Fibroblast of the aortic adventitia (primary cell): ENCODE results near the gene DOCK4. TPM values are rescaled to one million over a fixed set of nuclear protein-coding genes. Genes with fewer than 3 reads are reported as not detected.
A peak's percentile ranks its signal among the peaks of the same experiment; 100 is the strongest.

Source experiments
- DNase-seq: peaks from one replicate; pipeline ENCODE4 v3.0.0-alpha.2; 2010; ENCODE audit warnings: low read depth
- H3K4me3 ChIP-seq: 2 replicates; pipeline ENCODE4 v1.5.1; 2011; ENCODE audit warnings: low read depth, mild to moderate bottlenecking, control low read depth, low read length, moderate library complexity
- total RNA-seq: library from RNA; depleted of rRNA; stranded (reverse); fragments of >200 nt; gene quantifications from 2 replicates; pipeline ENCODE4 v1.2.3, GENCODE V29; 2012; ENCODE audit warnings: low replicate concordance
- TF ChIP-seq, protein P1 (sequence below): IDR thresholded peaks from 2 replicates; pipeline ENCODE4 v1.5.1; 2011; ENCODE audit warnings: mild to moderate bottlenecking, low read length, control low read depth, inconsistent platforms; ENCODE audit not compliant: insufficient read depth

Gene DOCK4
- total RNA-seq, 1 donor, result 25.9 TPM

DNA sequence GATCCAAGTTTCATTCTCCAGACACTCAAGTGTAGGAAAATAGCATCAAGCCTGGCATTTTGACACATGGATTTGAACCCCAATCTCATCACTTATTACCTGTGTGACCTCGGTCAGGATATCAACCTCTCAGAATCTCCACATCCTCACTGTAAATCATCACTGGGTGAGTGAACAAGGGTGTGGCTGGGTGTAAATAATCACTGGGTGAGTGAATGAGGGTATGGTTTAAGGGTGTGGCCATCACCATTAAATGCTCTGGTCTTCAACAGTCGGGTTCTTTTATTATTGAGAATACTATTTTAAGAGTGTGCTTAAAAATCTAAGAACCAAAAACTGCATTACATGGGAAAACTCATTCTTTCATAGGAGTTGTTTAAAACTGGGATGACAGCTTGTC is 200.1 kb downstream of the DOCK4 start:
- H3K4me3 ChIP-seq, result no peak overlapping the region
- DNase-seq, result no peak
- TF ChIP-seq, protein P1, sequence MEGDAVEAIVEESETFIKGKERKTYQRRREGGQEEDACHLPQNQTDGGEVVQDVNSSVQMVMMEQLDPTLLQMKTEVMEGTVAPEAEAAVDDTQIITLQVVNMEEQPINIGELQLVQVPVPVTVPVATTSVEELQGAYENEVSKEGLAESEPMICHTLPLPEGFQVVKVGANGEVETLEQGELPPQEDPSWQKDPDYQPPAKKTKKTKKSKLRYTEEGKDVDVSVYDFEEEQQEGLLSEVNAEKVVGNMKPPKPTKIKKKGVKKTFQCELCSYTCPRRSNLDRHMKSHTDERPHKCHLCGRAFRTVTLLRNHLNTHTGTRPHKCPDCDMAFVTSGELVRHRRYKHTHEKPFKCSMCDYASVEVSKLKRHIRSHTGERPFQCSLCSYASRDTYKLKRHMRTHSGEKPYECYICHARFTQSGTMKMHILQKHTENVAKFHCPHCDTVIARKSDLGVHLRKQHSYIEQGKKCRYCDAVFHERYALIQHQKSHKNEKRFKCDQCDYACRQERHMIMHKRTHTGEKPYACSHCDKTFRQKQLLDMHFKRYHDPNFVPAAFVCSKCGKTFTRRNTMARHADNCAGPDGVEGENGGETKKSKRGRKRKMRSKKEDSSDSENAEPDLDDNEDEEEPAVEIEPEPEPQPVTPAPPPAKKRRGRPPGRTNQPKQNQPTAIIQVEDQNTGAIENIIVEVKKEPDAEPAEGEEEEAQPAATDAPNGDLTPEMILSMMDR, result no peak

DNA sequence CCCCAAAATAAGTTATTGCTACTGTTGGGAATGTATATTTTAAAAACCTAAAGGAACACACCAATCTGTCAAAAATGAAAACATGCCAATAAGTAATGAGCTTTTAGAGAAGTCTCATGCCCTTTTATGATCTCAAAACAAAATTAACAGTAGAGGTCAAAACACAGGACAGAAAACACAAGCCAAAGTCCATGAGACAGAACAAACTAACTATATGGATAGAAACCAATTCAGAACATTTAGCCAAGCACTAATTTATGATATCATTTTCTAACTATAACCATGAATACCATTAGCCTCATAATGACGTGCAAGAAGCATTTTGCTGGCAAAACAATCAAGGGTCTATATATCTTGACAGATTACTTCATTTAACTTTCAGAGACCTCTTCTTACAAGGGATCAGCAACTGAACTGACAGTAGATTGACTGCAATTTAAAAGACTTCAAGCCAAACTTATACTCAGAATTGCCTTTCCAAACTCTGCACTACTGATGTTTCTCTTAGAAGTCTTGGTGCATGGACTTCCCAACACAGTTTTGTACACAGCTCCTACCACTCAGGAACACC is 200.9 kb downstream of the DOCK4 start:
- TF ChIP-seq, protein P1, result no peak
- H3K4me3 ChIP-seq, result no peak overlapping the region
- no peak for DNase-seq

DNA sequence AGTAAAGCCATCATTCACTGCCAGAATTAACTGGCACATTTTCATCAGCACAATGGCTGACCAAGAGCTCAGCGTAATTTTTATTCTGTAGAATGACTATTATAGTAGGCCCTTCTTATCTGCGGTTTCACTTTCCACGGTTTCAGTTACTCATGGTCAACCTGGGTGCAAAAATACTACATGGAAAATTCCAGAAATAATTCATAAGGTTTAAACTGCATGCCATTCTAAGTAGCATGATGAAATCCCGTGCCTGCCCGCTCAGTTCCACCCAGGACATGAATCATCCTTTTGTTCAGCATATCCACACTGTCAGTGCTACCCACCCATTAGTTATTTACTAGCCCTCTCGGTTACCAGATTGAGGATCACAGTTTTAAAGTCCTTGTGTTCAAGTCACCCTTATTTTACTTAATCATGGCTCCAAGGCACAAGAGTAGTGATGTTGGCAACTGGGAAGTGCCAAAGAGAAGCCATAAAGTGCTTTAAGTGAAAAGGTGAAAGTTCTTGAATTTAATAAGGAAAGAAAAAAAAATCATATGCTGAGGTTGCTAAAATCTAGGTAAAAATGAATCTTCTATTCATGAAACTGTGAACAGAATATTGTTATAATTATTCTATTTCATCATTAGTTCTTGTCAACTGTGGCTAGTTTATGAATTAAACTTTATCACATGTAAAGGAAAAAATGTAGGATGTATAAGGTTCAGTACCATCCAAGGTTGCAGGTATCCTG is 204.9 kb downstream of the DOCK4 start:
- no peak overlapping the region for H3K4me3 ChIP-seq
- TF ChIP-seq, protein P1, result no peak
- peak; percentile 85 for DNase-seq

DNA sequence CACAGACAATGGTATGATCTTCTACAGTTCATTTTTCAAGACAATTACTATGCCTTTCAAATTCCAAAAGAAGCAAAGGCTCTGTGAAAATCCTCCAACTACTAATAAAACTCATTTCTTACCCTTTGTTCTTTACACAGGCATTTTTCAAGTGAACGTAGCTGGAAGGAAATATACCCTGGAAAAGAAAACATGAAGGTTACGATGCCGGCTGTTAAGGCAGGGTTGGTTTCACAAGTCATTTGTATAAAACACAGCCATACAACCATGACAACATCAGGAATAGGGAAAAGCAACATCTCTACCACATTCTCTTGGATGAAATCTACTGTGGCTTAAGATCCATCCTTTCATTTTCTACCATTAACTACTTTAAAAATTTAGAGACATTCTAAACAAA is 207.9 kb downstream of the DOCK4 start:
- TF ChIP-seq, protein P1, result no peak
- DNase-seq, result no peak
- H3K4me3 ChIP-seq, result no peak overlapping the region

DNA sequence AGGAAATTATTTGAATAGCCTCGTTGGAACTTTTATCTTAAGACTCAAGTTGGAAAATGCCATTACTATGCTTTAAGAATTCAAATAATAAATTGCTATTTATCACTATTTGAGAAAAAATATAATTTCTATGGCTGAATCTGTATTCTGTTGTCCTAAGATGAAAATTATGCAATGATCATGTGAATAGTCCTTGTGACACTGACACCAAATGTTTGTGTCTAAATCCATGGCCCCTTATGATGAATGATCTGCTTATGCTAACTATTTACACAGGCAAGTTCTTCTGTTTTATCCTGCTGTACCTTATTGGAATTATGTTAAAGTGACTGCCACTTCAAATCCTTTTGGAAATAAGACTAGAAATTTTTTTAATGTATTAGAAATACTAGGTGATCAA is 208.7 kb downstream of the DOCK4 start:
- TF ChIP-seq, protein P1, result no peak
- DNase-seq, result no peak
- no peak overlapping the region for H3K4me3 ChIP-seq

DNA sequence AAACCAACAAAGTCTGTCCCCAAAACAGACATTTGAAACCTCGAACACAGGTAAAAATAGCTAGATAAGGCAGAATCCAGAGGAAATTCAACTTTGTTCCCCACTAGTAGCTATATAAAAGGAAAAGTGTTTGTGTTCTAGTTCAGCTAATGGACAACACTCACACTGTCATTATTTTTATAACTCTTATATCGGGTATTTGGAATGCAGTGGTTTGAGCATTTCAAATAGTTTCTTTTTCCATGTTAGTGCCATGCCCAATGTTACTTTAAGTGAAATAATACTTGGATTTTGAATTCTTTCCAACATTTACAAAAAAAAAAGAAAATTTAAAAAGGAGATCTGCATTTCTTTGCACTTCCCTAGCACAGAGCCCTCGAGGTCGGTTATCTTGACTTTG is 213.6 kb downstream of the DOCK4 start:
- TF ChIP-seq, protein P1, result no peak
- DNase-seq, result peak; percentile 31
- H3K4me3 ChIP-seq, result no peak overlapping the region
